Measurements from ENCODE around the gene GTF3C5. TPM values are rescaled to one million over a fixed set of nuclear protein-coding genes. Genes with fewer than 3 reads are reported as not detected.
"Not testable (repeated sequence)": the region's sequence is repeated elsewhere in the genome, so short reads cannot be mapped to it uniquely, and the experiment has no call there.

GTF3C5 gene
- total RNA-seq, 1 donor from 2014 or later: 46.4 TPM

DNA sequence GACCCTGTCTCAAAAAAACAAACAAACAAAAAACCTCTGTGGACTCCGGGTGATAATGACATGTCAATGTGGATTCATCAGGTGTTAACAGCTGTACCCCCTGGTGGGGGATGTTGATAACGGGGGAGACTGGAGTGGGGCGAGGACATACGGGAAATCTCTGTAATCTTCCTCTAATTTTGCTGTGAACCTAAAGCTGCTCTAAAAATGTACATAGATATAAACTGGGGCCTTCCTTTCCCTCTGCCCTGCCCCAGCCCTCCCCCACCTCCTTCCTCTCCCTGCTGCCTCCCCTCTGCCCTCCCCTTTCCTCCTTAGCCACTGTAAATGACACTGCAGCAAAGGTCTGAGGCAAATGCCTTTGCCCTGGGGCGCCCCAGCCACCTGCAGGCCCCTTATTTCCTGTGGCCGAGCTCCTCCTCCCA is 29.6 kb downstream of the GTF3C5 start:
- Mint-ChIP-seq H3K4me3 (ENCODE audit: unreplicated experiment) (no peak overlapping the region), H3K9me3 (ENCODE audit: unreplicated experiment) (no peaks in the 10 kb centered on the region), H3K4me1 (ENCODE audit: low read depth, unreplicated experiment) (peaks cover 9% of the 10 kb centered on the region), H3K27me3 (ENCODE audit: low read depth, unreplicated experiment) (no peaks in the 10 kb centered on the region), H3K36me3 (ENCODE audit: low read depth, unreplicated experiment) (peaks cover 18% of the 10 kb centered on the region), H3K27ac (ENCODE audit: unreplicated experiment) (peak overlapping the region; percentile 9)
- H3K36me3 ChIP-seq (ENCODE audit: insufficient read depth, low read length): peaks cover 6% of the 10 kb centered on the region
- DNase-seq (ENCODE audit: low read depth) (no peak), FAIRE-seq (no peak)
- H3K27me3 ChIP-seq (ENCODE audit: insufficient read depth, low read length): no peaks in the 10 kb centered on the region
- no peaks in the 10 kb centered on the region for H3K4me1 ChIP-seq (ENCODE audit: insufficient read depth, low read length)
- H2AFZ ChIP-seq (ENCODE audit: low read depth, low read length): no peak overlapping the region
- no peak overlapping the region for H3K9ac ChIP-seq (ENCODE audit: low read length)
- H3K4me2 ChIP-seq (ENCODE audit: low read length): no peak overlapping the region
- H3K79me2 ChIP-seq (ENCODE audit: insufficient read depth, low read length): no peaks in the 10 kb centered on the region
- TF ChIP-seq EZH2 (IDR thresholded peaks at IDR 0.05; ENCODE audit: insufficient read depth, low read length): no peak
- TF ChIP-seq, protein P1, sequence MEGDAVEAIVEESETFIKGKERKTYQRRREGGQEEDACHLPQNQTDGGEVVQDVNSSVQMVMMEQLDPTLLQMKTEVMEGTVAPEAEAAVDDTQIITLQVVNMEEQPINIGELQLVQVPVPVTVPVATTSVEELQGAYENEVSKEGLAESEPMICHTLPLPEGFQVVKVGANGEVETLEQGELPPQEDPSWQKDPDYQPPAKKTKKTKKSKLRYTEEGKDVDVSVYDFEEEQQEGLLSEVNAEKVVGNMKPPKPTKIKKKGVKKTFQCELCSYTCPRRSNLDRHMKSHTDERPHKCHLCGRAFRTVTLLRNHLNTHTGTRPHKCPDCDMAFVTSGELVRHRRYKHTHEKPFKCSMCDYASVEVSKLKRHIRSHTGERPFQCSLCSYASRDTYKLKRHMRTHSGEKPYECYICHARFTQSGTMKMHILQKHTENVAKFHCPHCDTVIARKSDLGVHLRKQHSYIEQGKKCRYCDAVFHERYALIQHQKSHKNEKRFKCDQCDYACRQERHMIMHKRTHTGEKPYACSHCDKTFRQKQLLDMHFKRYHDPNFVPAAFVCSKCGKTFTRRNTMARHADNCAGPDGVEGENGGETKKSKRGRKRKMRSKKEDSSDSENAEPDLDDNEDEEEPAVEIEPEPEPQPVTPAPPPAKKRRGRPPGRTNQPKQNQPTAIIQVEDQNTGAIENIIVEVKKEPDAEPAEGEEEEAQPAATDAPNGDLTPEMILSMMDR (IDR thresholded peaks at IDR 0.05; ENCODE audit: insufficient read depth, low read depth, low read length): no peak
- H3K9me3 ChIP-seq (ENCODE audit: insufficient read depth, low read depth, low read length): no peaks in the 10 kb centered on the region
- H3K4me3 ChIP-seq (ENCODE audit: insufficient read depth, low read depth, low read length): no peak overlapping the region
- no peaks in the 10 kb centered on the region for H4K20me1 ChIP-seq (ENCODE audit: insufficient read depth, low read length)
- no peak overlapping the region for H3K27ac ChIP-seq (ENCODE audit: low read depth, low read length)

DNA sequence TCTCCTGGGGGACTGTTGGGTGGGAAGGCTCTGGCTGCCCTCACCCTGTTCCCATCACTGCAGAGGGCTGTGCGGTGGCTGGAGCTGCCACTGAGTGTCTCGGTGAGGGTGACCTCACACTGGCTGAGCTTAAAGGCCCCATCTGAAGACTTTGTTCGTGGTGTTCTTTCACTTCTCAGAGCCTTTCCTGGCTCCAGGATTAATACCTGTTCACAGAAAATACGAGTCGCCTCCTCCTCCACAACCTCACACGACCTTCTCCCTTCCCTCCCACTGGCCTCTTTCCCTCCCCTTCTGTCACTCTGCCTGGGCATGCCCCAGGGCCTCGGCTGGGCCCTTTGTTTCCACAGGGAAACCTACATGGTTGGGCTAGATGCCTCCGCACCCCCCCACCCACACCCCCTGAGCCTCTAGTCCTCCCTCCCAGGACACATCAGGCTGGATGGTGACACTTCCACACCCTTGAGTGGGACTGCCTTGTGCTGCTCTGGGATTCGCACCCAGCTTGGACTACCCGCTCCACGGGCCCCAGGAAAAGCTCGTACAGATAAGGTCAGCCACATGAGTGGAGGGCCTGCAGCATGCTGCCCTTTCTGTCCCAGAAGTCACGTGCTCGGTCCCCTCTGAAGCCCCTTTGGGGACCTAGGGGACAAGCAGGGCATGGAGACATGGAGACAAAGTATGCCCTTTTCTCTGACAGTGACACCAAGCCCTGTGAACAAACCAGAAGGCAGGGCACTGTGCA is 30.4 kb downstream of the GTF3C5 start:
- H3K27me3 ChIP-seq (ENCODE audit: insufficient read depth, low read length); H3K27ac ChIP-seq (ENCODE audit: low read depth, low read length); H3K4me1 Mint-ChIP-seq (ENCODE audit: low read depth, unreplicated experiment); H3K9ac ChIP-seq (ENCODE audit: low read length); H3K27me3 Mint-ChIP-seq (ENCODE audit: low read depth, unreplicated experiment); H3K9me3 Mint-ChIP-seq (ENCODE audit: unreplicated experiment); H3K9me3 ChIP-seq (ENCODE audit: insufficient read depth, low read depth, low read length); H3K4me2 ChIP-seq (ENCODE audit: low read length); FAIRE-seq; H3K36me3 ChIP-seq (ENCODE audit: insufficient read depth, low read length); H4K20me1 ChIP-seq (ENCODE audit: insufficient read depth, low read length); H2AFZ ChIP-seq (ENCODE audit: low read depth, low read length); H3K79me2 ChIP-seq (ENCODE audit: insufficient read depth, low read length); H3K4me3 ChIP-seq (ENCODE audit: insufficient read depth, low read depth, low read length); DNase-seq (ENCODE audit: low read depth); H3K4me3 Mint-ChIP-seq (ENCODE audit: unreplicated experiment); H3K4me1 ChIP-seq (ENCODE audit: insufficient read depth, low read length): not testable (repeated sequence)
- H3K36me3 Mint-ChIP-seq (ENCODE audit: low read depth, unreplicated experiment): peaks cover 14% of the 10 kb centered on the region
- H3K27ac Mint-ChIP-seq (ENCODE audit: unreplicated experiment): peak overlapping the region; percentile 66

DNA sequence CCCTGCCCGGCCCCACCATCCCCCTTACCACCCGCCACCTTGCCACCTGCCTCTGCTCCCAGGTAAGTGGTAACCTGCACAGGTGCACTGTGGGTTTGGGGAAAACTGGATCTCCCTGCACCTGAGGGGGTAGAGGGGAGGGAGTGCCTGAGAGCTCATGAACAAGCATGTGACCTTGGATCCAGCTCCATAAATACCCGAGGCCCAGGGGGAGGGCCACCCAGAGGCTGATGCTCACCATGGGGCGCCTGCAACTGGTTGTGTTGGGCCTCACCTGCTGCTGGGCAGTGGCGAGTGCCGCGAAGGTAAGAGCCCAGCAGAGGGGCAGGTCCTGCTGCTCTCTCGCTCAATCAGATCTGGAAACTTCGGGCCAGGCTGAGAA is 31.0 kb downstream of the GTF3C5 start, which contains the start of gene CEL:
Gene CEL, plus strand, starts transcription at position 218 of the 382 bp plus-strand sequence. Its CDS starts 22 bp downstream, at position 240.
- H3K4me3 ChIP-seq (ENCODE audit: insufficient read depth, low read depth, low read length); H3K27ac ChIP-seq (ENCODE audit: low read depth, low read length); FAIRE-seq; H3K36me3 Mint-ChIP-seq (ENCODE audit: low read depth, unreplicated experiment); DNase-seq (ENCODE audit: low read depth); H3K9me3 ChIP-seq (ENCODE audit: insufficient read depth, low read depth, low read length); H3K4me1 Mint-ChIP-seq (ENCODE audit: low read depth, unreplicated experiment); H3K4me2 ChIP-seq (ENCODE audit: low read length); H3K27me3 ChIP-seq (ENCODE audit: insufficient read depth, low read length); H2AFZ ChIP-seq (ENCODE audit: low read depth, low read length); H3K9ac ChIP-seq (ENCODE audit: low read length); H4K20me1 ChIP-seq (ENCODE audit: insufficient read depth, low read length); H3K4me1 ChIP-seq (ENCODE audit: insufficient read depth, low read length); H3K27me3 Mint-ChIP-seq (ENCODE audit: low read depth, unreplicated experiment); H3K4me3 Mint-ChIP-seq (ENCODE audit: unreplicated experiment); H3K9me3 Mint-ChIP-seq (ENCODE audit: unreplicated experiment); H3K79me2 ChIP-seq (ENCODE audit: insufficient read depth, low read length); H3K36me3 ChIP-seq (ENCODE audit: insufficient read depth, low read length): not testable (repeated sequence)
- peak within 1 kb of the TSS; percentile 66 for H3K27ac Mint-ChIP-seq (ENCODE audit: unreplicated experiment)

DNA sequence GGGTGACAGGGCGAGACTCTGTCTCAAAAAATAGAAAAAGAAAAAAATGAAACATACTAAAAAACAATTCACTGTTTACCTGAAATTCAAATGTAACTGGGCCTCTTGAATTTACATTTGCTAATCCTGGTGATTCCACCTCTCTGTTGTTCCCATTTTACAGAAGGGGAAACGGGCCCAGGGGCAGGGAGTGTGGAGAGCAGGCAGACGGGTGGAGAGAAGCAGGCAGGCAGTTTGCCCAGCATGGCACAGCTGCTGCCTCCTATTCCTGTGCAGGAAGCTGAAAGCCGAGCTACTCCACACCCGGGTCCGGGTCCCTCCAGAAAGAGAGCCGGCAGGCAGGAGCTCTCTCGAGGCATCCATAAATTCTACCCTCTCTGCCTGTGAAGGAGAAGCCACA is 31.8 kb downstream of the GTF3C5 start:
- not testable (repeated sequence) for H3K9ac ChIP-seq (ENCODE audit: low read length); H3K36me3 Mint-ChIP-seq (ENCODE audit: low read depth, unreplicated experiment); H3K4me3 ChIP-seq (ENCODE audit: insufficient read depth, low read depth, low read length); H3K36me3 ChIP-seq (ENCODE audit: insufficient read depth, low read length); H3K27me3 ChIP-seq (ENCODE audit: insufficient read depth, low read length); H3K9me3 Mint-ChIP-seq (ENCODE audit: unreplicated experiment); H3K4me1 Mint-ChIP-seq (ENCODE audit: low read depth, unreplicated experiment); H3K4me1 ChIP-seq (ENCODE audit: insufficient read depth, low read length); FAIRE-seq; H3K4me3 Mint-ChIP-seq (ENCODE audit: unreplicated experiment); H3K9me3 ChIP-seq (ENCODE audit: insufficient read depth, low read depth, low read length); DNase-seq (ENCODE audit: low read depth); H3K79me2 ChIP-seq (ENCODE audit: insufficient read depth, low read length); H3K27ac ChIP-seq (ENCODE audit: low read depth, low read length); H4K20me1 ChIP-seq (ENCODE audit: insufficient read depth, low read length); H3K4me2 ChIP-seq (ENCODE audit: low read length); H2AFZ ChIP-seq (ENCODE audit: low read depth, low read length); H3K27me3 Mint-ChIP-seq (ENCODE audit: low read depth, unreplicated experiment)
- peak overlapping the region; percentile 26 for H3K27ac Mint-ChIP-seq (ENCODE audit: unreplicated experiment)
